PC-3 (cell line): ENCODE data around the gene LSMEM2. TPM values are rescaled to one million over a fixed set of nuclear protein-coding genes. Genes with fewer than 3 reads are reported as not detected.
A peak's percentile ranks its signal among the peaks of the same experiment; 100 is the strongest.
"Not testable (repeated sequence)": the region's sequence is repeated elsewhere in the genome, so short reads cannot be mapped to it uniquely, and the experiment has no call there.

ENCODE experiments used
- ATAC-seq: fragments of 200-7000 bp; cut with Tn5 transposase; 2 replicates; pipeline ENCODE4 v1.9.1; 2020; ENCODE audit warnings: mild to moderate bottlenecking, moderate library complexity
- BruUV-seq: library from RNA; stranded (reverse); fragments of 400-500 nt; replicated peaks from 2 replicates; lab custom pipeline; 2021; lab: Mats Ljungman, UMichigan
- CTCF ChIA-PET: fragments of 300-600 bp; sonication (Branson Sonifier 250); formaldehyde crosslinking; loops from one replicate; lab custom pipeline; 2022; ENCODE audit warnings: antibody characterized with exemption; lab: Charles Lee
- POLR2A ChIA-PET: fragments of 300-600 bp; sonication (Branson Sonifier 250); formaldehyde crosslinking; loops from one replicate; lab custom pipeline; 2022; ENCODE audit warnings: antibody characterized with exemption; ENCODE audit not compliant: unreplicated experiment; lab: Charles Lee
- DNase-seq: peaks from one replicate; pipeline ENCODE4 v3.0.0-alpha.2; 2015
- H2AFZ ChIP-seq: fragments of 300-600 bp; sonication (generic); 2 replicates; pipeline ENCODE4 v1.6.0; 2016; ENCODE audit warnings: antibody characterized with exemption, low read length
- H3F3A ChIP-seq: fragments of 300-600 bp; sonication (generic); one replicate; pipeline ENCODE4 v1.6.0; 2017; ENCODE audit warnings: antibody characterized with exemption, low read length, control low read depth, mild to moderate bottlenecking; ENCODE audit not compliant: unreplicated experiment
- H3K27ac ChIP-seq: fragments of 300-600 bp; sonication (generic); 2 replicates; pipeline ENCODE4 v1.5.1; 2016; ENCODE audit warnings: mild to moderate bottlenecking, low read length
- H3K27me3 ChIP-seq: fragments of 300-600 bp; sonication (generic); 2 replicates; pipeline ENCODE4 v1.6.1; 2016; ENCODE audit warnings: low read length, mixed read lengths
- H3K36me3 ChIP-seq: fragments of 300-600 bp; sonication (generic); 2 replicates; pipeline ENCODE4 v1.6.1; 2016; ENCODE audit warnings: low read depth, mixed run types, low read length, mixed read lengths
- H3K4me1 ChIP-seq: fragments of 300-600 bp; sonication (generic); 2 replicates; pipeline ENCODE4 v1.5.1; 2016; ENCODE audit warnings: low read length; ENCODE audit not compliant: insufficient read depth
- H3K4me2 ChIP-seq: fragments of 300-600 bp; sonication (generic); 2 replicates; pipeline ENCODE4 v1.6.0; 2016; ENCODE audit warnings: low read length
- H3K4me3 ChIP-seq: fragments of 300-600 bp; sonication (generic); 2 replicates; pipeline ENCODE4 v1.5.1; 2016; ENCODE audit warnings: mild to moderate bottlenecking, low read length, mixed read lengths
- H3K79me2 ChIP-seq: fragments of 300-600 bp; sonication (generic); 2 replicates; pipeline ENCODE4 v1.6.1; 2017; ENCODE audit warnings: low read length, mixed read lengths
- H3K9ac ChIP-seq: fragments of 300-600 bp; sonication (generic); 2 replicates; pipeline ENCODE4 v1.6.0; 2016; ENCODE audit warnings: mild to moderate bottlenecking, low read length
- H3K9me2 ChIP-seq: fragments of 300-600 bp; sonication (generic); replicated peaks from 2 replicates; pipeline ENCODE4 v1.6.1; 2016; ENCODE audit warnings: mixed run types, low read length, mixed read lengths
- H3K9me3 ChIP-seq: fragments of 300-600 bp; sonication (generic); 2 replicates; pipeline ENCODE4 v1.6.1; 2016; ENCODE audit warnings: low read length, mixed read lengths
- H4K20me1 ChIP-seq: fragments of 300-600 bp; sonication (generic); 2 replicates; pipeline ENCODE4 v1.6.1; 2016; ENCODE audit warnings: low read length, mixed read lengths
- CTCF ChIP-seq: fragments of 300-600 bp; sonication (generic); conservative IDR thresholded peaks from 2 replicates; pipeline ENCODE4 v1.5.1; 2017; ENCODE audit warnings: antibody characterized with exemption, low read depth, mild to moderate bottlenecking, low read length
- EZH2 ChIP-seq: fragments of 300-600 bp; sonication (generic); IDR thresholded peaks from one replicate; pipeline ENCODE4 v1.6.1; 2017; ENCODE audit warnings: antibody characterized with exemption, mild to moderate bottlenecking, low read length; ENCODE audit not compliant: unreplicated experiment
- EZH2phosphoT487 ChIP-seq: fragments of 300-600 bp; sonication (generic); IDR thresholded peaks from 2 replicates; pipeline ENCODE4 v1.6.1; 2018; ENCODE audit warnings: mild to moderate bottlenecking, antibody characterized with exemption, low read length, borderline replicate concordance
- intact Hi-C: fragments of 100-400 bp; cut with micrococcal nuclease; formaldehyde crosslinking; loops from 2 replicates; pipeline ENCODE4 v1.9.0; 2023
- total RNA-seq: library from RNA; depleted of rRNA; stranded (reverse); fragments of >200 nt; gene quantifications from 2 replicates; pipeline ENCODE4 v1.2.3, GENCODE V29; 2014

Gene LSMEM2
- total RNA-seq, 1 experiment from 2014 or later, result not detected

DNA sequence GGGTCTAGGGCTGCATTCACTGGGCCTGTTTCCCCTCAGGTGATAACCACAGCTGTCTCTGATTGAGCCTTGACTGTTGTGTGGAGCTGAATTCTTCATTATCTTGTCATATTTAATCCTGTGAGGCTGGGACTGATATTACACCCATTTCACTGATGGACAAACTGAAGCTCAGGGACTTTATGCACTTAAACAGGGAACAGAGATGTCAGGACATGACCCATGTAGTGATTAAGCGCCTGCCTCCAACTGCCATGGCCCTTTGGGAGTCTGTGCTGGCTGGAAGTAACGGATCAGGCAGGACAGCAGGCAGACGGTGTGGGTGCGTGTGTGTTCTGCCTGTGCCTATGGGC, 35.4 kb upstream of the LSMEM2 start:
- ChIA-PET CTCF (no interaction called here), POLR2A (no interaction called here)
- Histone ChIP-seq H3F3A (peaks cover 10% of the 10 kb centered on the region), H3K27ac (no peak overlapping the region), H3K9me3 (no peaks in the 10 kb centered on the region), H3K9ac (no peak overlapping the region), H4K20me1 (peaks cover 30% of the 10 kb centered on the region), H3K36me3 (peaks cover 10% of the 10 kb centered on the region; the same call in 1 of the 2 replicates), H3K9me2 (no peaks in the 10 kb centered on the region), H3K4me2 (no peak overlapping the region), H3K4me1 (peaks cover 42% of the 10 kb centered on the region), H3K79me2 (peaks cover 92% of the 10 kb centered on the region), H3K27me3 (no peaks in the 10 kb centered on the region), H2AFZ (no peak overlapping the region), H3K4me3 (no peak overlapping the region)
- TF ChIP-seq EZH2phosphoT487, result no peak
- TF ChIP-seq EZH2, result no peak
- no peak for TF ChIP-seq CTCF
- intact Hi-C loops, result no loop called here
- ATAC-seq (no peak), DNase-seq (no peak)
- BruUV-seq, result no TSS peak

DNA sequence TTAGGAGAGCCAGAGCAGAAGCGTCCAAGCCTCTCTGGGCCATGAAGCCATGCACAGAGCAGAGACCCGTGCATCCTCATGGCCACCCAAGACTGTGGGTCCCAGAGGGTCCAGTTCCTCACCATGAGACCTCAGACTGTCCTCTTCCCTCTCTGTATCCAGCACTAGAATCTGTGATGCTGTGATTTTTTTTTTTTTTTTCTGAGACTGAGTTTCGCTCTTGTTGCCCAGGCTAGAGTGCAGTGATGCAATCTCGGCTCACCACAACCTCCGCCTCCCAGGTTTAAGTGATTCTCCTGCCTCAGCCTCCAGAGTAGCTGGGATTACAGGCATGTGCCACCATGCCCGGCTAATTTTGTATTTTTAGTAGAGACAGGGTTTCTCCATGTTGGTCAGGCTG, 34.1 kb upstream of the LSMEM2 start:
- H3K27ac ChIP-seq, H3F3A ChIP-seq, H2AFZ ChIP-seq, DNase-seq, H3K9me3 ChIP-seq, H3K4me3 ChIP-seq, POLR2A ChIA-PET, H3K36me3 ChIP-seq, H3K27me3 ChIP-seq, CTCF ChIA-PET, H3K9me2 ChIP-seq, H3K4me2 ChIP-seq, BruUV-seq, ATAC-seq, intact Hi-C loops, H3K9ac ChIP-seq: not testable (repeated sequence)
- H3K79me2 ChIP-seq, result peaks cover 92% of the 10 kb centered on the region
- peaks cover 41% of the 10 kb centered on the region for H3K4me1 ChIP-seq
- H4K20me1 ChIP-seq, result peaks cover 17% of the 10 kb centered on the region

GRCh38 chr3:50245251-50245745, 33.6 kb upstream of the LSMEM2 start:
- Histone ChIP-seq H3K36me3 (peaks cover 3% of the 10 kb centered on the region; the same call in 1 of the 2 replicates), H3K79me2 (peaks cover 92% of the 10 kb centered on the region), H3K27ac (peak overlapping the region; percentile 78; the same call in 1 of the 2 replicates), H3K9me3 (no peaks in the 10 kb centered on the region), H3K9me2 (no peaks in the 10 kb centered on the region), H3K4me2 (peak overlapping the region; percentile 69), H3K27me3 (no peaks in the 10 kb centered on the region), H2AFZ (no peak overlapping the region), H4K20me1 (peaks cover 12% of the 10 kb centered on the region), H3F3A (peaks cover 5% of the 10 kb centered on the region), H3K4me1 (peaks cover 46% of the 10 kb centered on the region), H3K4me3 (no peak overlapping the region), H3K9ac (no peak overlapping the region)
- ChIA-PET CTCF (no interaction called here), POLR2A (no interaction called here)
- ATAC-seq, result no peak
- DNase-seq, result no peak
- intact Hi-C loops, result no loop called here
- TF ChIP-seq CTCF (no peak), EZH2phosphoT487 (no peak), EZH2 (no peak)
- no TSS peak for BruUV-seq
